RPMI7951 (cell line): ENCODE measurements around the gene ZNF23. TPM values are rescaled to one million over a fixed set of nuclear protein-coding genes. Genes with fewer than 3 reads are reported as not detected.

Experiments used
- total RNA-seq: library from RNA; depleted of rRNA; stranded (reverse); fragments of >200 nt; shearing (Covaris generic); gene quantifications from 2 replicates; pipeline ENCODE4 v1.2.3, GENCODE V29; 2014; rRNA removed

ZNF23 gene
- total RNA-seq, 1 experiment from 2014 or later, result 10.2 TPM

Other genes with a start within 250 kb of the ZNF23 start
- gene HYDIN, start 231.5 kb downstream of the ZNF23 start, total RNA-seq, result under 0.01 and 0.39 TPM in 2 replicates
- gene CMTR2, start 172.8 kb downstream of the ZNF23 start, total RNA-seq, result 26.5 and 28.8 TPM in 2 replicates
- 1.2 and 3.2 TPM in 2 replicates for gene CALB2, start 103.5 kb downstream of the ZNF23 start, total RNA-seq
- not detected in 2 replicates for gene TLE7, start 20.2 kb downstream of the ZNF23 start, total RNA-seq
- gene ZNF19, start 27.1 kb upstream of the ZNF23 start, total RNA-seq, result 2.2 and 3.8 TPM in 2 replicates
- gene CHST4, start 64.2 kb upstream of the ZNF23 start, total RNA-seq, result not detected in 2 replicates
- not detected in 2 replicates for gene TAT, start 114.8 kb upstream of the ZNF23 start, total RNA-seq
- not detected in 2 replicates for gene MARVELD3, start 163.9 kb upstream of the ZNF23 start, total RNA-seq